Measurements from ENCODE around the gene THAP8.

The THAP8 gene

GRCh38 chr19:36027696-36028095 lies 26.4 kb downstream of the THAP8 start:
- no peak for DNase-seq

DNA sequence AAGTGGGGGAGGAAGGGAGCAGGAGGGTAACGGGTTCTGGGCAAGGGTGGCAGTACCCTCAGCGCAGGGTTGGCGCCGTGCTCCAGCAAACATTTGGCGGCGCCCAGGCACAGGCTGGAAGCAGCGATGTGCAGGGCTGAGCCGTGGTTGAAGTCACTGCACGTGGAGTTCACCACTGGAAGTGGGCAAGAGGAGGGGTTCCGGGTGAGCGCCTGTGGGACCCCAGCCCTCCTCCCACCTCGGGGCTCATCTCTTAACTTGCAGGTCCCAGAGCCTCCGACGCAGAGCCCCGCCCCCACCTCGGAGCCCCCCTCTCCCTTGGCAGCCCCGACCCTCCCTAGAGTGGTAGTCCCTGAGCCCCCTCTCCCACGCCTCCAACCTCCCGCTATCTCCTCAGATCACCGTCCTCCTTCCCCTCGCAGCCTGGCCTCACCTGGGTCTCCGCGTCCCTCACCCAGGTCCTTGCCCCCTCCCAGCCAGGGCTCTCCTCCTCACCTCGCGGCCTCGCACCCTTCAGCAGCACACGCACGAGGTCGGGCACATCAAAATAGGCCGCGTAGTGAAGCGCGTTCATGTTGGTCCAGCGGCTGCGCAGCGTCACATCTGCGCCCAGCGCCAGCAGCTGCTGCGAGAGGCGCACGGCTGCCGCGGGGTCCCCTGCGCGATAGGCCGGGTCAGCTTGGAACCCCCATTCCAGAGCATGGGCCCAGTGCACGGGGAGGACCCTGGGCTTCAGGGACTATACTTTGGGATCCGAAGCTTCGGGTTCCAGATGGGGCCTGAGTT lies 27.8 kb downstream of the THAP8 start:
- no peak for DNase-seq

- DNase-seq = no peak
Observed at GRCh38 chr19:36025541-36025940, 28.5 kb downstream of the THAP8 start.

- no peak for DNase-seq
Observed at GRCh38 chr19:36023432-36023831, 30.7 kb downstream of the THAP8 start.

GRCh38 chr19:36019061-36019670 lies 34.9 kb downstream of the THAP8 start:
- DNase-seq = no peak

DNA sequence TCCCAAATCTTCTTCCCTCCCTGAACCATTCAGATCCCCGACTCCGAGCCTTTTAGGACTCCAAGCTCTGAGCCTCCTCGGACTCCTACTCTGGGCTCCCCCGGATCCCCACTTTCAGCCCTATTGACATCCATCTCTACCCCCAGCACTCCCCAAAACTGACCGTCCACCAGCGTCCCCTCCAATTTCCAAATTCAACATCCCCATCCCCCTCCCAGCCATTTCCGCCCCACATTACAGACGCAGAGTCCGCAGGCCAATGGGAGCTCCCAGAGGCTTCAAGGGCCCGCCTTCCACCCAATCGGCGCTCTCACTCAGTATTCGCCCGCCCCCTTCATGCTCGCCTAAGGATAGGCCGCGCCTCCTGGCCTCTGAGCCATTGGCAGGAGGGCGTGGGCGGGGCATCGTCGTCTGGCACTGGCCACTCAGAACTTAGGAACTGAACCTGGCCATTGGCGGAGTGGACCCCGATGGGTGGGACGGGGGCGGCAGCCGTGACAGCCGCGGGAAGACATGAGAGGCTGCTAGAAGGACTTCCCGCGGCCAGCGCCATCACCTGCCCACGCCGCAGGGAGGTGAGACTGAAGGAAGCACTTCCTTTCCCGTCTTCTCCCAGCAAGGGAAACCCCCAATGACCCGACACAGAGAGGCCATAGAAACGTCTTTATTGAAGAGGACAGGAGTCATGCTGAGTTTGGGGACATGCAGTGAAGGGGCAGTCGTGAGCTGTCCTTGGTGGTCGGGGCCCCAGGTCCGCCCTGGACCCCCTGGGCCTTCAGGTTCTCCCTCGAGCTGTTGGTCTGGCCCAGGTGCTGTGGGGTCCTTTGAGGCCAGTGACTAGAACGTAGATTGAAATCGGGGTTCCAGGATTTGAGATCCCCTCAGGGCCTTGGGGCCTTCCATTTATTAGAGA lies 39.8 kb downstream of the THAP8 start, which contains the start of gene ALKBH6:
ALKBH6 (minus strand) TSS at position 202 of the 913 bp plus-strand sequence. CDS start 816 bp downstream, outside the sequence.
- DNase-seq = peak; percentile 100

DNA sequence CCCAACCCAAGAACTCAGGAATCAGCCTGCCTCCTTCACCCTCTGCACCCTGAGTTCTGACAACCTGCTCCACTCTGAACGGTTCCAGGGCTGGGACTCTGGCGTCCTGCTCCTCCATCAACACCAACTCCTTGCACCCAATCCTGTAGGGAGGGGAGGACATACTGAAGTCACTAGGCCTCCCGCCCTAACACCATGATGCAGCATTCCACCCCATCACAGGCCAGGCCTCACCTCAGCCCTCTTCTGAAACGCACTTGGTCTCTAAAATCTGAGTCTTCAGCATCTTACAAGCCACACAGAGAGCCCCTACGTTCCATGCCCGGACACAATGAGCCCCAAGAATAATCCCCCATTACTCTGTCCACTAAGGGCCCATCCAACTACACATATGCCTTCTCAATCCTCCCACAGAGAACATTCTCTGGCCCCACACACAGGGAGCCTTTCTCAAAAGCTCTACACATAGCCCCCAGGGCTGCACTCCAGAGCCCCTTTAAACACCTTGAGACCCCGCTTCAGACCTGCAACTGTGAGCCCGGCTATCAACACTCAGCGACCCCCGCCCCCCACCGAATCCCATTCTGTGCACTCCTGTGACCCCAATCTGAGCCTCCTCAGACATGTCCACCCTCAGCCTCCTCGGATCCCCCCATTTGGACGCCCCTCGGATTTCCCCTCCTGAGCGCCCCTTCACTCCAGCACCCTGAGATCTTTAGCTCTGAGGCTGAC lies 40.6 kb downstream of the THAP8 start:
- no peak for DNase-seq

DNA sequence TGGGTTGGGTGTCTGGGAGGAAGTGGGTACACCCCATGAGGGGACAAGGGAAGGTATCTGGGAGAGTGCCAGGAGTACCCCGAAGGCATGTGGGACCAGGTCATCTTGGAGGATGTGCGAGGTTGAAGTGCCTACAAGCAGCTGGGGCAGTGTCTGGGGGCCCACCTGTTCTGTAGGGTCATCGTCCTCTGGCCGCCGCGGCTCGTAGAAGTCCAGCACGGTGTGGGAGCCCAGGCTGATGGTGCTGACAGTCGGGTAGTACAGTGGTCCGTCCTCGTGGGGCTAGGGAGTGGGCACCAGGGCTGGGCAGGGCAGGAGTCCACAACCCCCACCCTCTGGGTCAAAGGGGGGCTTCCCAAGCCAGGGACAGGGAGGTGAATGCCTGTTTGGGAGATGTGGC lies 43.7 kb downstream of the THAP8 start:
- no peak for DNase-seq

- no peak for DNase-seq
Observed at GRCh38 chr19:36009633-36010379, 44.3 kb downstream of the THAP8 start.

- peak; percentile 81 for DNase-seq
Observed at GRCh38 chr19:36009220-36009619, 44.9 kb downstream of the THAP8 start.

- no peak for DNase-seq
Observed at GRCh38 chr19:36008336-36008978, 45.6 kb downstream of the THAP8 start, which contains the start of gene SYNE4. Gene SYNE4, minus strand, starts transcription at chr19:36008813. Its CDS starts 132 bp downstream, at chr19:36008681.

DNA sequence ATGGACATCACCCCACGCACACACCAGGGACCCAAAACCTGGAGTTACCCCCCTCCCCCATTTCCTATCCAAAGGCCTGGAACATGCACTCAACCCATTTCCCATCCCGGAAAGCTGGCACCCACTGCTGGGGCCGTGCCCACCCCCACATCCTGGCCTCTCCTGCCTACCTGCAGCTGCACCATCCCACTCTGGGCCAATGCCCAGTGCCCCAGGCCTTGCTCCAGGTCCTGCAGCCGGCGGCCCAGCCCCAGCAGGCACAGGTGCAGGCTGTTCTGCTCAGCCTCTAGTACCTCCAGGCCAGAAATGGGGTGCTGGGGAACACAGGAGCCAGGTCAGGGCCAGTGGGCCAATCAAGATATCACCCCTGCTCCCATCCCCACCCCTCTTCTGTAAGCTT lies 47.1 kb downstream of the THAP8 start:
- DNase-seq = no peak

- no peak for DNase-seq
Observed at GRCh38 chr19:36003284-36003683, 50.8 kb downstream of the THAP8 start.

- no peak for DNase-seq
Observed at GRCh38 chr19:36001605-36002004, 52.5 kb downstream of the THAP8 start.

DNA sequence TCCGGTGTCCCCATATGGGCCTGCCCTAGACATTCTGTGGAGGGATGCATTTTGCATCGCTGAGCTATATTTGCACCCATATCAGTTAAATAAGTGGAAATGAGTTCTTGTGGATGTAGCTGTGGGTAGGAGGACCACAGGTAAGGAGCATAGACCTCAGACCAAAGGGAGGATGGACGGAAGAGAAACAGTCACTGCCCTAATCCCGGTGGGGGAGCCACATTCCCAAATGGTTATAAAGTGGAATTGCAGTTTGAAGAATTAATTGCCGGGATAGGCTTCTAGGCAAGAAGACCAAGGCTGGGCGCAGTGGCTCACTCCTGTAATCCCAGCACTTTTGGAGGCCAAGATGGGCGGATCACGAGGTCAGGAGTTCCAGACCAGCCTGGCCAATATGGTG lies 57.3 kb downstream of the THAP8 start:
- no peak for DNase-seq

DNA sequence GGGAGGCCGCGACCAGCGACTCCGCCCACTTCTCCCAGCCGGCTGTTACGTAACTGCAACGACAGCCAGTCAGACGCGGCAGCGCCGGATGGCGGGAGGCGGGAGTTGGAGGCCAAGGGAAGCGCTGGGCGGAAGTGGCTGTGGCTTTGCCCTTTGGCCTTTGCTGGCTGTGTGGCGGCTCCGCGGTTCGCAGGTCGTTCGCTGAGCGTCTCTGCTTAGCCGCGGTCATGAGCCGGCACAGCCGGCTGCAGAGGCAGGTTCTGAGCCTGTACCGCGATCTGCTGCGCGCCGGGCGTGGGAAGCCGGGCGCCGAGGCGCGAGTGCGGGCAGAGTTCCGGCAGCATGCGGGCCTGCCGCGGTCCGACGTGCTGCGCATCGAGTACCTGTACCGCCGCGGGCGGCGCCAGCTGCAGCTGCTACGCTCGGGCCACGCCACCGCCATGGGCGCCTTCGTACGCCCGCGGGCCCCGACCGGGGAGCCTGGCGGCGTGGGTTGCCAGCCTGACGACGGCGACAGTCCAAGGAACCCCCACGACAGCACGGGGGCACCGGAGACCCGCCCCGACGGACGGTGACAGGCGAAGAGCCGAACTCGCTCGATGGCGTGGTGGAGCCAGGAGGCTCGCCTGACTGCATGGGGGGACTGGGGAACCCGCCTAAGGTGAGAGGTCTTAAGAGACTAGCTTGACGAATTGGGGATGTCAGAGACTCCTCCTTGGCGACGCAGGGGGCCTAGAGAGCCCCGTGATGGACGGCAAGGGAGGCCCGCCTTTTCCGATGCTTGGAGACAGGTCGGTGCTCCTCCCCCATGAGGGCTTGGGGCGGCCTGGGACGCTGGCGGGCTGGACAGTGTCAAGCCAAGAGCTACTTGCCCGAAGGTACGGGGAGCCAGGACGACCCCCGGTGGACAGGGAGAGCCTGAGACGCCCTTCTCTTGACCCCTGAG lies 58.8 kb downstream of the THAP8 start, which contains the start of gene SDHAF1:
SDHAF1 (plus strand) TSS at position 141 of the 946 bp plus-strand sequence; CDS start at position 228, 87 bp downstream.
- DNase-seq = peak; percentile 96

DNA sequence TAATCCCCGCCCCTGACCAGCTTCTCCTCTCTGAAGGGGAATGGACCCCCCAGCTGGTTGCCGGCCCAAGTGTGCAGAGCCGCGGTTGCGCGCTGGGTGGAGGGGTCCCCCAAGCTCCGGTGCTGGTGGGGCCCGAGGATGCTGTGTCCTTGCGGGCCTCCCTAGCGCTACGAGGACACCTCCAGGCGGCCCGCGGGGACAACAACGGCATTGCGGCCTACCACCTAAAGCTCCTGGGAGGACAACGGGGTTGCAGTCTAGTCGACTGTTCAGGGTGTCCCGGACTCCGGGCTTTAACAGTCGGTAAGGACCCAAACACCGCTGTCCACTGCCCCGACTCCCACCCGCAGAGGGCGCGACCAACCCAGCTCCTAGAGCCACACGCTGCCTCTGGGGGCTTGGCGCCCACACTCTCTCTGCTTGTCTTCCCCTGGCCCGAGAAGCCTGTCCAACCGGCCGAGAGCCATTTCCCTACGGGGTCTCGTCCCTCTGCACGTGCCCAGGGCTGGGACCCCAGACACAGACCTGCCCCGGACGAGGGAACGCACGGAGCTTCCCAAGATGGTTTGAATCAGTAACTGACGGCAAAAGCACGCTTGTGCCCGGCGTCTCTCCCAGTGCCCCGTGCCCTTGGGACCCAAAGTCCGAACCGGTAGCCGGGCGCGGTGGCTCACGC lies 60.0 kb downstream of the THAP8 start:
- DNase-seq = peak; percentile 65

DNA sequence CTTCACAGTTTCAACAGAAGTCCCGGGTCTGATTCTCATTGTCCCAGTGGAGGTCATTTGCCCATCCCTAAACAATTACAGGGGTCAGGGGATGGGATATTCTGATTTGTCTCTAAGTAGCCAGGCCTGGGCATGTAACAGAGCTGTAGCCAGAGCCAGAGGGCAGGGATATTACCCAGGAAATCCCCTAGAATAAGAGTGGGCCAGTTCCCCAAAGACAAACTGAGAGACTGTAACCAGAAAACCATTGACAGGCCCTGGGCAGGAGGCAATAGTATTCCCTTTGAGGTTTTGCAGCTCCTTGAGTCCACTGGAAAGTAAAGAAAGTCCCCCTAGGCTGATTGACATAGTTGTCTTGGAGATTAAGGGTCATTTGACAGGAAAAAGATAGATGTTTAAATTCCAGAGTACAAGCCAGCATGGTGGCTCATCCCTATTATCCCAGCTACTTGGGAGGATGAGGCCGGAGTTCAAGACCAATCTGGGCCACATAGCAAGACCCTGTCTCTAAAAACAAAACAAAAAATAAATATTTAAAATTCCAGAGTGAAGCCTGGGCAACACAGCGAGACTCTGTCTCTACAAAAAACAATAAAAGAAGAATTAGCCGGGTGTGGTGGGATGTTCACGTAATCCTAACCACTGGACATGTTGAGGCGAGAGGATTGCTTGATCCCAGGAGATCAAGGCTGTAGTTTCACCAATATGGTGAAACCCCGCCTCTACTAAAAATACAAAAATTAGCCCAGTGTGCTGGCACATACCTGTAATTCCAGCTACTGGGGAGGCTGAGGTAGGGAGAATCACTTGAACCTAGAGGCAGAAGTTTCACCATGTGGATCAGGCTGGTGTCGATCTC lies 60.9 kb downstream of the THAP8 start:
- no peak for DNase-seq

Measured in activated CD8-positive, alpha-beta memory T cell treated with anti-CD3 and anti-CD28 coated beads, Interleukin-2, amount 50 U/mL, for 48 hours (primary cell).